ENCODE results near the gene TBRG4.
A peak's percentile ranks its signal among the peaks of the same experiment; 100 is the strongest.
"Not testable (repeated sequence)": the region's sequence is repeated elsewhere in the genome, so short reads cannot be mapped to it uniquely, and the experiment has no call there.

TBRG4 gene

DNA sequence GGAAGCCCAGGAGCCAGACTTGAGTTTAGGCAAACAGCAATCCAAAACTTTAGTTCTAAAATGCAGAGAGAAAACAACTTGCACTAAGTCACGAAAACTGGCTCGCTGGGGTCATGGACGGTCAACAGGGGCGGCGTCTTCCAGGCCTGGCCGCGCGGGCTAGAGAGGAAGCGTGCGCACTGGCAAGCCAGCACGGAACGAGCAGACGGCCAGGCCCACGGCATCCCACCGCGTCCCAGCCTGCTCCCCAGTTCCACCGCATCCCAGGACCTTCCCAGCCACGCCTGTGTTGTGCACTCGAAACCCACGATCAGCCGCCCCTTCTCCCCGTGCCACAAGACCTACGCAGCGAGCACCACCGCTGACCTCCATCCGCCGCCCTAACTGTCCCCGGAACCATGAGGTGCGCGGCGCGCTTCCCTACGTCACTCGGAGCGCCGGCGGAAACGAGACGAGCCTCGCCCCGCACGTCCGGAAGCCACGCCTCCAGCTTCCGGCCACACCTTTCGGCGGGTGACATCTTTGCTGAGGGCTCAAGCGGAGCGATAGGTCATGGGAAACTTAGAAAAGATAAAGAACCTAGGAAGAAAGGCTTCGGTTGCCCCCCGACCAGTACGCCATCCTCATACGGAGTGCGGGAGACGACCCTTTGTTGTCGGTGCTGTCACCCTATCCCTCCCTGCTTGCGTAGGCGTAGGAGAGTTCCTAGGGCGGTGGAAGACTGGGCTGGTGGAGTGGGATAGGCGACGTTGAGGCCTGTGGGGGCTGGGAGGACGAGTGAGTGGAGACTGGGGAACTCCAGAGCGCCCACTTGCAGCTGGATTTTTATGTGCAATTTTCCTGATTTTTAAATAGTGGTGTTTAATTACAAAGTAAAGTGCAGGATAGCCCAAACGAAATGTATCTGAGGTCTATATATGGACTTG lies at the start of gene TBRG4:
TSS of gene TBRG4 (minus strand) at position 400 of the 926 bp plus-strand sequence. CDS start 2,460 bp downstream, outside the sequence.
- DNase-seq: peak; percentile 92 to 93

DNA sequence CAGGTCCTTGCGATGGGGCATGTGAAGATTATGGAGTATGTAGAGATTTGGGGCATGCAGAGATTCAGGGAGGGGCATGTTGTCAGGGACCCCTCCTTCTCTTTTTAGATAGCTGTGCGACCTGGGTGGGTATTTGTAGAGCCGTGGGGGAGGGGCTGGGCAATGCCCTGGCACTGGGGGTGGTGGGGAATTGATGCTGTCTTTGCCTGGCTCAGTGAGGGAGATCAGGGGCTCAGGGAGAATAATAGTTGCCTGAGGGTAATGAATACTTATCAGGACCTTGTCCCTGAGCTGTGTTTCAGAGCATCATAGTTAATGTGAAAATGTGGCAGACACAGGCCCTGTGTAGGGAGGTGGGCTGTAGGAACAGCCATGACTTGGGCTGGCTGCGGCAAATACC lies 49.6 kb upstream of the TBRG4 start:
- DNase-seq: no peak

DNA sequence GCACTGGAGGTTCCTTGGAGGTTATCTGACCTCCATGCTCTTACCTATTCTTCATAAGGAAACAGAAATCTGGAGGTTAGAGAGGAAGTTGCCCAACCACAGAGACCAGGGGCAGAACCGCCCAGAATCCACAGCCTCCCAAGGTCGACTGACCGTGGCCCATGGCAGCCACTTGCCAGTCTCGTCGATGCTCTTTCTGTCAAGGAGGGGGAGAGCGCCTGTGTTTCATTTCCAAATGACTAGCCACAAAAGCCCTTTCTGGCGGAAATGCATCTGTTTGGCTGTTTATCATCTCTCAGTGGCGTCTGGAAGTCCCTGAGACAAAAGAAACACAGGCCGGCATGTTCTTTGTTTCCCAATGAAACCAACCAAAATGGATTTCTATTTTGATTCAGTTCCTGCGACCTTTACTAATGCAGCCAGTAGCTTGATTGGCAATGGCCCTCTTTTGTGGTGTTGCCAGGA lies 49.0 kb upstream of the TBRG4 start:
- no peak for DNase-seq

DNA sequence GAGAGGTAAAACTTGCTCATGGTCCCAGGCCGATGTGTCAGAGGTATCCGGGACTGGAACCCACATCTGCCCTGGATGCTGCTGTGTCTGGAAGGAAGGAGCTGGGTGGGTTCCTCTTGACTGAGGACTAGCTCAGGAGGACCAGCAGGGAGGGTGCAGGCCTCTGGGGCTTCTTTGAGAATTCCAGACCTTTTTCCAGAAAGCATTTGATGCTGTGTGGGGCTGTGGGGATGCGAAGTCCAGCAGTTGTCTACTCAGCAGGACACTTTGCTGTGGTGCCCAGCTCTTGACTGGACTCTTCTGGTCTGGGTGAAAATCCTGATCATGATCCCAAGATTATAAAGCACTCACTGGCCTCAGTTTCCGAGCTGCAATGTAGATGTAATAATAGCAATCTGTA lies 47.8 kb upstream of the TBRG4 start:
- DNase-seq: no peak

DNA sequence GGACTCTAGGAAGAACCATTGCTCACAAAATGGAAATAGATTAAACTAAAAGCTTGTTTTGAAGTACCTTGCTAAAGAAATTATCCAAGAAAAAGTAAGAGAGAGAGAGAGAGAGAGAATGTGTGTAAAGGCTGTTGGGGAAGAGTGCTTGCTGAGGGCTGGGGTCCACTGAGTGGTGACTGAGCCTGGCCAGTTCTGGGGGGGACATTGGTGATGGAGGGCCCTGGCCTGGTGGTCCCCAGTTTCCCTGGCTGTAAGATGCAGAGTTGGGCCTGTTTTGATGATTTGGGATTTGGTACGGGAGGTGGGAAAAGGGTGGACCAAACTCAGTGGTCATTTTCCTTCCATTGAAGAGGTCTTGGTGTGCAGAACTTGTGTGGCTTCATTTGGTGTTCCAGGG lies 47.0 kb upstream of the TBRG4 start:
- DNase-seq: no peak

DNA sequence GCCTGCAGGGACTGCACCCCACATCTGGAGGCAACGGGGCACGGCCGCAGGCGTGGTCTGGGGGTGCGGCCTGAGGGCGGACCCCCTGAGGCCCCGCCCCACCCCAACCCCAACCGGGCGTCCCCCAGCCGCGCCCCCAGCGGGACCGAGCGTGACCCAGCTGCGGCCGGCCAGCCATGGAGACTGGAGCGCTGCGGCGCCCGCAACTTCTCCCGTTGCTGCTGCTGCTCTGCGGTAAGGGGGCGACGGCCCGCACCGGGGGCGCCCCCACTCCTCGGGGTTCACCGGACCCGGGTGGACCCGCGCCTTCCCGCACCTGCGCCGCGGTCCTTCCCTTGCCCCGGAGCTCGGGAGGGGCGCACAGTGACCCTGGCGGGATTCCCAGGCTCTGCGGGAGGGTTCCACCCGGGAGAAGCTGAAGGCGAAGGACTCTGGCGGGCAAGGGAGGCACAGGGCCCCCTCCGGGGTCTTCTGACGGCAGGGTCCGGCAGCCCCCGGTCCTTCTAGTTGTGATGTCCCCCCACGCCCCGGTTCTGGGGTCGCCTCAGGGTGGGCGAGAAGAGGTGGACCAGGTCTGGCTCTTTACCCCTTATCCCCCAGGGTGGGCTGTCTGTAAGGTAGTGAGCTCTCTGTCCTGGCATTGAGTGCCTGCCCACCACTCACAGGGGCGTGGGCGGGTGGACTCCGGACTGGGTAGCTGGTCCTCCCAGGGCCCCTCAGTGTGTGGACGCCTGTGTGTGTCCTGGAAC lies 46.3 kb upstream of the TBRG4 start, which contains the start of gene RAMP3:
TSS of gene RAMP3 (plus strand) at position 139 of the 749 bp plus-strand sequence. CDS start at position 177, 38 bp downstream.
- DNase-seq: no peak

DNA sequence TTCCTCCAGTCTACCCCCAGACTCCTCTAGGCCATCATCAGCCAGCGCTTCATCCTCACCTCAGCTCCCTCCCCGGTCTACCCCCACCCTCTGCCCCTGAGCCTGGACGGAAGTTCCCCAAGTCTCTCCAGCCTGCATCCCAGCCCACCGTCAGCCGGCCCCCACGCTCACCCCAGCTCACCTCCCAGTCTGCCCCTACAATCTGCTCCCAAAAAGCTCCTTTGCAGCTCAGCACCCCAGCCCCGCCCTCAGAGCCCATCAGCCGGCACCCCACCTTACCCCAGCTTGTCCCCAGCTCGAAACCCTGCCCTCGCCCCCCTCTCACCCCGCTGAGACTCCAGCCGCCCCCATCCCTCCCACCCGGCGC lies 45.8 kb upstream of the TBRG4 start:
- DNase-seq: no peak

DNA sequence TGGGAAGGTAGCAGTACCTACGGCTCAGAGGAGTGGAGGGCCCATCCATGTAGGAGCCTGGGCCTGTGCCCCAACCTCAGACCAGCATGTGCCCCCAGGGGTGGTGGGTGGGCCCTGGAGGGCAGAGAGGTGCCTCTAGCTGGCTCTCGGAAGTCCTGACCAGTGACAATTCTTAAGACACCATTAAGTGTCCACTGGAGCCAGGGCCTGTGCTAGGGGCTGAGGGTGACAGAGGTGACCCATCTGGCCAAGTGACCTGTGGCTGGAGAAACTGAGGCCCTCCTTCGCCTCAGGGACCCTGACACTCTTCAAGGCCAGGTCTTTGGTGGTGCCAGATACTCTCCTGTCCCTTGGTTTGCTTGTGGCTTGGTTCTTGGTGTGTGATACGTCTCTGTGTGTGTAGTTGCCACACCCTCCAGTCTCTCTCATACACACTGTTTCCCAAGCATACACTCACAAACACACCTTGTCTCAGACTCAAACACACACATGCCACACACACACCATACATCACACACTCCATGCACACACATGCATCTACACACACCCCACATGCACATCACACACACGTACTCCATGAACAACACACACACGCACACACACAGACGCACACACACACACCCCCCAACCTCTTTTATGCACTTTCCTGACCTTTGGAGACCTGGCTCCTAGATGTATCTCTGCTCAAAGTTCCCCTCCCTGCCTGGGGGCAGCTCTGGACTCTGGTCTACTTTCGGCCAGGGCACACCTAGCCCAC lies 45.2 kb upstream of the TBRG4 start:
- DNase-seq: no peak

DNA sequence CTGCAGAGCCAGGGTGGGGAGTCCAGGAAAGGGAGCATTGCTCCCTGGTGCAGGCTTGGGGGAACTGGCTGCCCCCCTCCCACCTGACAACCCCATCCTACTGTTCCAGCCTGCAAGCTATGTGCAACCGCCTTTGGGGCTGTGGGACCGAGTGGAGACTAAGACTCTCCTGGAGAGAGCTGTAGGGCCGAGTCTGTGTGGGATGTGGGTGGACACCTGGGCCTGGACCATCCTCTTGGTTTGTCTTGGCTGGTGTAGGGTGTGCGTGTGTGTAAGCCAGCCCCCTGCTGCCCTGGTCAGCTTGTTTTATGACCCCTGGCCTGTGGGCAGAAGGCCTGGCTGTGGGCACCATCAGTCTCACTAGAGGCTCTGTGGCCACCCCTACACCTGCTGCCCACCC lies 44.4 kb upstream of the TBRG4 start:
- DNase-seq: no peak

DNA sequence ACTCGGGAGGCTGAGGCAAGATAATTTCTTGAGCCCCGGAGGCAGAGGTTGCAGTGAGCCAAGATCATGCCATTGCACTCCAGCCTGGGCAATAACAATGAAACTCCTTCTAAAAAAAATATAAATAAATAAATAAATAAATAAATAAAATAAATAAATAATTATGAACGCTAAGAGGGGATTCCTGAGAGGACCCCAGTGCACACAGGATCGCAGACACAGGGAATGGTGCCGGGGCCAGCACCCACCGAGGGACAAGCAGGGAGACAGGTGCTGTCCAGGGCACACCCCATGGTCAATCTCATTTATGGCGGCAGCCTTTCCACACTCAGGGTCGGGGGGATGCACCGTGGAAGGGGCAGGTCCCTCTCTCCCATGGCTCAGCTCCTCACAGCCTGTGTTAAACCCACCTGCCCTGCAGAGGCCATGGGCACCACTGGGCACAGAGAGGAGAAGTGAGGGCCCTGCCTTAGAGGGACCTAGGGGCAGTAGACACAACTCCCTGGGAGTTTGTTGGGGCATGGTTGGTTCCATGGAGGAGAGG lies 43.9 kb upstream of the TBRG4 start:
- DNase-seq: no peak

DNA sequence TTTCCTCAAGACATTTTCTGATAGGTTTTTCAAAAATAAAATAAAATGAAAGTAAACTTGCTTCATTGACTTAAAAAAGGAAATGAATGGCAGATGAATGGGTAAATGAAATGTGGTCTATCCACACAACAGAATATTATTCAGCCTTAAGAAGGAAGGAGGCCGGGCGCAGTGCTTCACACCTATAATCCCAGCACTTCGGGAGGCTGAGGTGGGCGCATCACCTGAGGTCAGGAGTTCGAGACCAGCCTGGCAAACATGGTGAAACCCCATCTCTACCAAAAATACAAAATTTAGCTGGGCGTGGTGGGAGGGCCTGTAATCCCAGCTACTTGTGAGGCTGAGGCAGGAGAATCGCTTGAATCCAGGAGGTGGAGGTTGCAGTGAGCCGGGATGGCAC lies 42.4 kb upstream of the TBRG4 start:
- DNase-seq: not testable (repeated sequence)

DNA sequence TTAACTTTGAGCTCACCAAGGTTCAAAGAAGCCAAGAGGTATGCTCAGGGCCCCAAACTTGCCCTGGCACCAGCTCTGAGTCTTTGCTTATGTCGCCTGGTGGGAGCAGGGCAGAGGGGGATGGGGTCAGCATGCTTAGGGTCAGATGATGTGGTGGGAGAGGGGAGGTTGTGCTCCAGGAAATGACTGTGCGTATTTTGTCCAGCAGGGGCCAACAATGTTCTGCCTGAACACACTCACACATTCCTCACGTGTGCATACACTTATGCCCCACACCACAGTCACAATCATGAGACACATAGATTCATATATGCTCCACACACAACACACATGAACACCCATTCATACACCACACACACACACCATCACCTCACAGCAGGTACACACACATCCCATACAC lies 41.7 kb upstream of the TBRG4 start:
- DNase-seq: no peak

DNA sequence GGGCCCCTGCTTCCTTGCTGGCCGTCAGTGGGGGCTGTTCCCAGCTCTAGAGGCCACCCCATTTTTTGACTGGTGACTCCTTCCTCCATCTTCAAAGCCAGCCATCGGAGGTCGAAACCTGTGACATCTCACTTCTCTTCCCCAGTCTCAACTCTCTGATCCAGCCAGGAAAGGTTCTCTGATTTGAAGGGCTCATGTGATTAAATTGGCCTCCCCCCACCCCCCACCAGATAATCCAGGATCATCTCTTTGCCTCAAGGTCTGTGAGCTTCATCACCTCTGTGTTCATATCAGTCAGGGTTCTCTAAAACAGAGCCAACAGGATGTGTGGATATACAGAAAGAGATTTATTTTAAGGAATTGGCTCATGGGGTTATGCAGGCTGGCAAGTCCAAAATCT lies 40.5 kb upstream of the TBRG4 start:
- DNase-seq: no peak

DNA sequence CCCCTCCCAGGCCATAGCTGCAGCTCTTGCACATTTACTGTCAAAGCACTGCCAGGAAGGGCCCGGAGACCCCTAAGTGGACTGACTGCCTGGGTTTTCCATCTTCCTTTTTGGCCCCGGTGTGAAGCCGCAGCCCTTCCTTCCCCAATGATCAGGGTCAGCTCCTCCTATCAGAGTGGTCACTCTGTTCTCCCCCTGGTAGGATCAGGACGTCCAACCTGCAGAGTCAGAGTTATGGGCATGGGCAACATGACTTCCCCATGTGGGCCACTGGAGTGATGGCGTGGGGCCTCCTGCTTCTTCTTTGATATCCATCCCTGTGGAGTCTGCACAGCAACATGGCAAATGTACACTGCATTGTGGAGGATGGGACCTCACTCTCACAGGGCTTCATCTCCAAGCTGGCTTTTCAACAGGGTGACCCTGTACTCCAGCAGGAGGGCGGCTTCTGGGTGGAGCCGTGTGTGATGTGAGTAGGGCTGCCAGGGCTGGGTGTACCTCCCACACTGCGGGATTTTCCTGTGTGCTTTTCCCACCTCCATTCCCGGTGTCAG lies 39.7 kb upstream of the TBRG4 start:
- no peak for DNase-seq

DNA sequence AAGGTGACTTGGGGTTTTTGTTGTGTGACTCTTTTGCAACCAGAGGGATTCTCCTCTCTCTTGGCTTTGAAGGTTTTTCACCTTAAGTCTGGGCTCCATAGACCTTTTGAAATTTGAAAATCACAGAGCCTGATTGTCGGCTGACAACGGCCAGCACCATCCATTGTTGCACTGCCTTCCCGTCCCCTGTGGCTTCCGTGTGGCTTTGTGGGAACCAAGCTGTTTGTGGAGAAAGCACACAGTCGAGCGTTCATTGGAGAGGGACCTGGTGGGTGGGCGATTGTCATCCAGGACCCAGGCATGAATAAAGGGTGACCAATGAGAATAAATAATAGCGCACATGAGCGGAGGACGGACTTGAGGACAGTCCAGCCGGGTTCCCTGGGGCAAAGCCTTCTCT lies 38.7 kb upstream of the TBRG4 start:
- DNase-seq: no peak

DNA sequence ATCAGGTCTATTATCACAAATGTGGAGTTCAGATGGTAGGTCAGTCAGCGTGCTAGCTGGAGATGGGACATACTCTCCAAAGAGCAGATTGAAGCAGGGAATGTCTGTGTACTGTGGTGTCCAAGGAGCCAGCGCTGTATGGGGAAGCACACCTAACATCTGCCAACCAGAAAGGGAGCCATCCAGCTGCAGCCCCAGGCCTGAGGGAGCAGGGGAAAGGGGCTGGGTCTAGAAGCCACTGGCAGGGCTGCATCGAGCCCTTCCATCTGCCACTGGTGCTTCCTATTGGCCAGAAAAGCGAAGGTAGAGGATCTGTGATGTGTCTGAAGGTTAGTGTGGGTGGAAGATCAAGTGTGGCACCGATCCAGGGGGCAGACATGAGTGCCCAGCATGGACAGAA lies 38.1 kb upstream of the TBRG4 start:
- DNase-seq: no peak

DNA sequence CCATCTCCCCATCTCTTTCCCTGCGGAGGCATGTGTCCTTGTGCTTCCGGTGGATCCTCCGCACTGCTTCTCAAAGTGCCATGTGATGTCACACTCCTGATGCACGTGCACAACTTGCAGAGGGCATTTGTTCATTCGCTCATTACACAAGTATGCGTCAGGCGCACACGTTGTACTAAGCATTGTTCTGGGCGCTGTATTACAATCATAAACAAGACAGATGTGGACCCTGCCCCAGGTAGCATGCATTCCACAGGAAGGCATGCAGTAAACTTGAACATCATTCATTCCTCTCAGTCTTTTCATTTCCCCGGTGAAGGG lies 37.1 kb upstream of the TBRG4 start:
- no peak for DNase-seq

DNA sequence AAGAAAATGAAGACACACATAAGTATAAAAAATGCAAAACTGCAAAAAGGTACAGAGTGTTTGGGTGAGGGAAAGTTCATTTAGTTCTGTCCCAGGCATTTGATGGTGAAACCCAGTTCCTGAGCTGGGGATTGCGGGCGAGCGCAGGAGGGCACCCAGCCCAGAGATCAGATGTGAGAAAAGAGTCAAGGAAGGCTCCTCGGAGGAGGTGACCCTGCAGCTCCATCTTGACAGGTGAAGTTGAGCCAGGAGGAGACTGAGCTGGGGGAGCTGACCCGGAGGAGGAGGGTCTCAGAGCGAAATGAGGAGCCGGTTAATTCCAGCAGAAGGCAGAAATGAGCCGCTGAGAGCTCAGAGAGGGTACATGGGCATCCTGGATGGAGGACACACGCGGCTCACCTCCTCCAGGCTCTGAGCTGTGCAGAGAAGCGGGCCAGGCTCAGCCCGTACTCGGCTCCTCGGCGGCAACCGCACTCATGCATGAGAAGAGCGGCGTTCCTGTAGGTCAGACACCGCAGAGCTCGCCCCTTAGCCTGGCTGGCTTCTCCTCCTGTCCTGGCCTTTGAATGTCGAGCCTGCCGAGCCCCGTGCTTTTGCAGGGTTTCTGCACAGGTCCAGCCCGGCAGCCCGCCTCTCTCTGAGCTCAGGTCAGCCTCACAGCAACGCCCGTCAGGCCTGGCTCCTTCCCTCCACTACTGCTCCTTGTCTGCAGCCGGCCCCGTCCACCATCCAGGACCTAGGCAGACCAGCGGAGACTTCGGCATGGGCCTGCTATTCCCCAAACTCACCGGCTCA lies 36.6 kb upstream of the TBRG4 start:
- DNase-seq: no peak

DNA sequence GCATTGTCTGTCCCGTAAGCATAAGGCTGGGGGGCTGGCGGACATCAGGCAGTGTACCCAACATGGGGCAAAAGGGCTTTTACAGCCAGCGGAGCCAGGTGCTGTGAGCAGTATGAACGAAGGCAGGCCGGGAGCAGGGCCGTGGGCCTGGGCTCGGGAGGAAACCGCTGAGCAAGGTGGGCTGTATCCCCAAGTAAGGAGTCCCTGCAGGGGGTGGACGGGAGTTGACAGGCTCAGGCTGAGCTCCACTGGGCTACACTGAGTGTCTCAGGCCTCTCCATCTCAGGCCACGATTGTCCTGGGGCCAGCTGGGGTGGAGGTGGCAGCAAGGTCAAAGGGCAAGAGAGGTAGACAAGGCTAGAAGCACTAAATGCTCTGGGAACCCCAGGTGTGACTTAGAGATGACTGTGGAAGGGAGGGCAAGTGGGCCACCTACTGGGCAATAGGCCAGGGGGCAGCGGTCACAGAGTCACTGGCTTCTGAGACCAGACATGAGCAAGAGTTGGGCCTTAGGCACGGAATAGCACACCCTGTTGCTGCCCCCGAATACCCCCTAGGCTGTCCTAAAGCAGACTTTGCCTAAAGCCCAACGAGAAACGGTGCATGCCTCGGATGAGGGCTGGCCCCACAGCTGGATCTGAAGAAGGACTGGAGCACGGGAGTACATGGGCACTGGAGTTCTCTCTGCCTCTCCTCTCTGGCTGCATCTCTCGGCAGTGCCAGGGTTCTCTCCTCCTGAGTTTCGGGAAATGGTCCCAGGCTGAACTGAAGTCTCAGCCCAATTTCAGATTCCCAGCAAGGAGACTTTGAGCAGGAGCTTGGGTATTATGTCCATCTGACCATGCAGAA lies 35.3 kb upstream of the TBRG4 start:
- DNase-seq: no peak

DNA sequence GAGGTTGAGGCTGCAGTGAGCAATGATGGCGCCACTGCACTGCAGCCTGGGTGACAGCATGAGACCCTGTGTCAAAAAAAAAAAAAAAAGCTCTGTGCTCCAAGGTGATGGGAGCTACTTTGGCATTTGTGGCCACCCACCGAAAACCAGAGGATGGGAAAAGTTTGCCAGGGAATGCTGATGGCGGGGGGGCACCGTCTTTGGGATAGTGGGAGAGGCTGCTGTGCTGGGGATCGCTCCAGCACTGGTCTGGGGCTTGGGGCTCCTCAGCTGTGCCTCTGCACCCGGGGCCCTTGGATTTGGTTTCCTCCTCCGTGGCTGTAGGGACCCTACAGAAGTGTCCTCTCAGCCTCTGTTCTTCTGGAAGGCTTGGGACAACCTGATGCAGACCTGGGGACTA lies 34.4 kb upstream of the TBRG4 start:
- DNase-seq: no peak

DNA sequence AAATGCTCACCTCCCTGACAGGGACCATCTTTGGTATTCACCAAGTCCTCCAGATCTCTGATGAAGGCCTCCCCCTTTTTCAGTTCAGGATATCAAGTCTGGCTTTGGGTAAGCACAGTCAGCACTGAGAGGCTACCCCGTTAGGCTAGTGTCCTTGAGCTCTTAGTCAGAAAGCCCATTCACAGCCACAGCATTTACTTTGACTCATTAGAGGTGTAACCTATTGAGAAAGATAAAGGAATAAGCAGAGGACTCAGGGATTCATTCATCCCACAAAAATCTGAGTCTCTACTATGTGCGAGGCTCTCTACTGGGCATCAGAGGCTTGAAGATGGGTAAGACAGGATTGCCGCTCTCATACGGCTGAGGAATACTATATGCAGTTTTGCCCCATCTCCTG lies 32.1 kb upstream of the TBRG4 start:
- no peak for DNase-seq

Measured in activated CD4-positive, alpha-beta T cell treated with anti-CD3 and anti-CD28 coated beads, Interleukin-2, amount 50 U/mL, for 4 hours (primary cell).